Mucosa of descending colon (tissue), 3 donors: ENCODE data around the gene NCR3LG1. TPM values are rescaled to one million over a fixed set of nuclear protein-coding genes. Genes with fewer than 3 reads are reported as not detected.
A peak's percentile ranks its signal among the peaks of the same experiment; 100 is the strongest.

Source experiments
- ATAC-seq: fragments of 200-7000 bp; cut with Tn5 transposase; one replicate; pipeline ENCODE4 v1.9.1; 2020; ENCODE audit warnings: mild to moderate bottlenecking, moderate library complexity
- DNase-seq, 3 donors: peaks; one replicate each; pipeline ENCODE4 v3.0.0-alpha.2; 2020
- H3K36me3 ChIP-seq: fragments of 200-600 bp; one replicate; pipeline ENCODE4 v1.8.0; 2021; ENCODE audit warnings: low read depth, mild to moderate bottlenecking
- H3K4me1 ChIP-seq: fragments of 200-600 bp; one replicate; pipeline ENCODE4 v1.8.0; 2021; ENCODE audit warnings: low read depth, mild to moderate bottlenecking
- H3K4me3 ChIP-seq: fragments of 200-600 bp; one replicate; pipeline ENCODE4 v1.8.0; 2021; ENCODE audit warnings: mild to moderate bottlenecking
- H3K9me3 ChIP-seq: fragments of 200-600 bp; one replicate; pipeline ENCODE4 v1.8.0; 2021; ENCODE audit warnings: mild to moderate bottlenecking
- CTCF ChIP-seq: fragments of 200-600 bp; IDR thresholded peaks from one replicate; pipeline ENCODE4 v1.8.0; 2022; ENCODE audit warnings: antibody characterized with exemption, mild to moderate bottlenecking
- intact Hi-C, 2 donors: fragments of 100-400 bp; cut with DNase I in 1 of 2; cut with micrococcal nuclease in 1 of 2; formaldehyde crosslinking; loops; one replicate each; pipeline versions ENCODE4 v1.11.0 to v1.11.1; 2022; cut with DNase I, micrococcal nuclease
- total RNA-seq, 3 donors: library from RNA; stranded (reverse); fragmentation: NEBNext Ultra II Directional in 2 of 3; extraction: Animal tissue kit (Norgen Biotek cat#: 25700) in 2 of 3; gene quantifications; one replicate each; pipeline versions ENCODE4 v1.2.1 to v1.2.4, GENCODE V29; 2021 to 2023
- donor health status: DM: no; HTN: no; CAD: no; lungs with moderate emphysema.
- donor health status: DM: no; HTN: no; CAD: no.
- donor health status: DM: no; HTN: yes; CAD: no.

The NCR3LG1 gene
- total RNA-seq, 3 donors from 2014 or later, result 6.0 to 16.7 (median 10.7) TPM

DNA sequence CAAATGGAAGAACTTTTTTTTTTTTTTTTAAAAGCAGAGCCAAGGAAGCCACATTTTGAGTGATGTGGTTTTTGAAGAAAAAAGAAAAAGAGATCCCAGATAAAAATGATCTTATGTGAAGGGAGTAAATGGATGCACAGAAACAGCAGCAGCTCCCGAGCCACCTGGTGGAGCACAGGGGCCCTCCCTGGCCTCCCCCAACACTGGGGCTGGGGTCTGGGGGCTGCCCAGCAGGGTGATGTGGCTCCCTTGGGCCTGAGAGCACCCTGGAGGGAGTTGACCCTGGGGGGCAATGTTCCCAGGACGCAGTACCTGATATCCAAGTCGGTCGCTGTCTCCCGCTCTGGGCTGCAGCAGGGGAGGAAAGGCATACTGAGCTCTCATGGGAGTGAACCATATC lies 63.4 kb downstream of the NCR3LG1 start:
- peaks cover 4% of the 10 kb centered on the region for H3K4me1 ChIP-seq
- no peak overlapping the region for H3K4me3 ChIP-seq
- intact Hi-C loops, result no loop called here
- H3K9me3 ChIP-seq, result no peaks in the 10 kb centered on the region
- no peak for TF ChIP-seq CTCF
- no peaks in the 10 kb centered on the region for H3K36me3 ChIP-seq
- peak in 1 of 3 donors; percentile 7 for DNase-seq
- ATAC-seq, result no peak

GRCh38 chr11:17415523-17416104 lies 64.0 kb downstream of the NCR3LG1 start:
- Histone ChIP-seq H3K9me3 (no peaks in the 10 kb centered on the region), H3K4me1 (peaks cover 4% of the 10 kb centered on the region), H3K36me3 (no peaks in the 10 kb centered on the region), H3K4me3 (no peak overlapping the region)
- TF ChIP-seq CTCF, result no peak
- DNase-seq, result peak in 1 of 3 donors; percentile 8
- ATAC-seq, result no peak
- intact Hi-C loops, result no loop called here

GRCh38 chr11:17416492-17416891 lies 64.9 kb downstream of the NCR3LG1 start:
- intact Hi-C loops, result no loop called here
- no peak for TF ChIP-seq CTCF
- Histone ChIP-seq H3K36me3 (no peaks in the 10 kb centered on the region), H3K4me1 (peaks cover 4% of the 10 kb centered on the region), H3K9me3 (no peaks in the 10 kb centered on the region), H3K4me3 (no peak overlapping the region)
- ATAC-seq (no peak), DNase-seq (no peak)

- DNase-seq, result no peak
- Histone ChIP-seq H3K36me3 (no peaks in the 10 kb centered on the region), H3K4me1 (no peaks in the 10 kb centered on the region), H3K9me3 (no peaks in the 10 kb centered on the region), H3K4me3 (no peak overlapping the region)
- no peak for ATAC-seq
- no peak for TF ChIP-seq CTCF
- intact Hi-C loops, result no loop called here
These were observed 67.0 kb downstream of the NCR3LG1 start for GRCh38 chr11:17418444-17419081.

DNA sequence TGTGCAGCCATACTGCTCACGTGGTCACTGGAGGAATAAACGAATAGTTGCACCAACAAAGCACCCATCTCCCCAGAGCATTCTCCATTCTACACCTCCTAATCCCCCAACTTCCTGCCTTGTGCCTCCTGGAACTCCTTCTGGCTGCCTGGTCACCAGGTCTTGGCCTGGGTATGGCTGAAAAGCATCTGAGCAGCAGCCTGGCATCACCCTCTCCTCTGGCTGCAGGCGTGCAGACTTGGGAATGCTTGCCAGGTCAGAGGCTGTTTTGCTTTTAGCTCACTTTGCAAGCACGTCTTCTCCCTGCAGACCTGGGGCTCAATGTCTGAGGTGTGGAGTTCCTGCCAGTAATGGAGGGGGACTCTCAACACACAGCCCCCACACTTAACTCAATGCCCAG lies 70.2 kb downstream of the NCR3LG1 start:
- Histone ChIP-seq H3K9me3 (no peaks in the 10 kb centered on the region), H3K36me3 (no peaks in the 10 kb centered on the region), H3K4me3 (no peak overlapping the region), H3K4me1 (no peaks in the 10 kb centered on the region)
- DNase-seq (peak in 1 of 3 donors; percentile 7), ATAC-seq (no peak)
- intact Hi-C loops, result no loop called here
- TF ChIP-seq CTCF, result no peak
